ENCODE measurements around the gene RPF1. TPM values are rescaled to one million over a fixed set of nuclear protein-coding genes. Genes with fewer than 3 reads are reported as not detected.

RPF1 gene
- total and polyA plus RNA-seq, 10 of the 15 experiments (the other 5 are each of a cell fraction or from before 2014, with no cell fraction given): 37.0 to 97.5 (median 56.2) TPM

DNA sequence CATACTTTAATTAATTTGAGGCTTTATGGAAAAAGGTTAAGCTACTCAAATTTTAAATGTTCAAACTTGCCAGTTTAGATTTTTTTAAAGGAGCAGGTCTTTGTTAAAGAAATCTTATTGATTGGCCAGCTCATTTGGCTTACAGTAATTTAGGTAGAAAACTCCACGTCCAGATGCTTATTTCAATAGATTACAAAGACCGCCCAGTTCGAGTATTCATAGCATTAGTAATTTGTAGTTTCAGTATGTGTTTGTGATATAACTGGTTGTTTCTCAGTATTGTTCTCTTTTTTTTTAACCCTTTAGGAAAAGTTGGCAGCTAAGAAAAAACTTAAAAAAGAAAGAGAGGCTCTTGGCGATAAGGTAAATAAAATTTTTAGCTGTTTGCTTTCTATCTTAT lies 1.6 kb downstream of the RPF1 start:
- ChIA-PET POLR2A (interaction anchor here (1.0 to 3.8 kb wide), 6 partner anchors 9 to 244 kb away, joined by 3 to 27 read pairs (median 11); partner anchors contain the start of genes CTBS, GNG5 and SPATA1), CTCF (interaction anchor here (0.6 to 5.3 kb wide), 9 partner anchors 9 to 775 kb away, joined by 3 to 43 read pairs (median 3); partner anchors contain the start of genes GNG5 and SPATA1), SMC1A (ENCODE audit: uncharacterized antibody, unreplicated experiment) (interaction anchor here (0.7 to 4.8 kb wide), 21 partner anchors 9 to 280 kb away, joined by 3 to 61 read pairs (median 4); partner anchors contain the start of genes CTBS, GNG5 and SPATA1), RAD21 (ENCODE audit: unreplicated experiment) (interaction anchor here (1.1 to 2.6 kb wide), 10 partner anchors 23 to 778 kb away, joined by 3 to 19 read pairs (median 4); partner anchors contain the start of genes CTBS, GNG5 and SPATA1)
- FAIRE-seq: no peak
- intact Hi-C loops (cut with micrococcal nuclease; ENCODE audit: unreplicated experiment): no loop called here
- Histone ChIP-seq H3K9ac (ENCODE audit: control insufficient read depth, insufficient read depth, low read length) (no peak overlapping the region), H3K27me3 (replicated peaks in 1 of 2; ENCODE audit: control insufficient read depth in 2 of 2, insufficient read depth in 2 of 2, low read length in 1 of 2) (no peaks in the 10 kb centered on the region), H4K20me1 (ENCODE audit: control insufficient read depth, insufficient read depth) (no peaks in the 10 kb centered on the region), H3K4me2 (ENCODE audit: control insufficient read depth, insufficient read depth) (peak overlapping the region; percentile 78), H2AFZ (ENCODE audit: control insufficient read depth, low read depth, low read length) (no peak overlapping the region), H3K79me2 (ENCODE audit: control insufficient read depth, insufficient read depth, low read length) (peaks cover 29% of the 10 kb centered on the region), H3K27ac (ENCODE audit: control insufficient read depth, insufficient read depth) (no peak overlapping the region), H3K4me1 (ENCODE audit: control insufficient read depth, insufficient read depth, low read length) (no peaks in the 10 kb centered on the region), H3K36me3 (ENCODE audit: control insufficient read depth in 2 of 2, insufficient read depth in 2 of 2, low read length in 1 of 2) (peaks cover 0 to 13% of the 10 kb centered on the region in 2 experiments; a peak in 1 of 4 replicates), H3K9me3 (replicated peaks; ENCODE audit: control insufficient read depth, insufficient read depth, low read length) (peaks cover 7% of the 10 kb centered on the region; the same call in 2 of the 3 replicates), H3K4me3 (peak overlapping the region; percentile 87)
- in situ Hi-C loops (cut with MboI): no loop called here
- no TSS peak for BruUV-seq (replicated peaks)
- no peak for TF ChIP-seq EP300 (IDR thresholded peaks at IDR 0.05; ENCODE audit: borderline replicate concordance in 1 of 2, control insufficient read depth in 1 of 2, low read depth in 2 of 2, low read length in 2 of 2)
- TF ChIP-seq MEF2A (IDR thresholded peaks at IDR 0.05; ENCODE audit: insufficient read depth, low read depth, low read length): 0 out of 2 replicates have a peak, but pooled peaks have one; percentile 16
- TF ChIP-seq IRF4 (IDR thresholded peaks at IDR 0.05; ENCODE audit: low read depth, low read length): peak; percentile 43; the same call in 1 of the 2 replicates
- TF ChIP-seq, protein P1, sequence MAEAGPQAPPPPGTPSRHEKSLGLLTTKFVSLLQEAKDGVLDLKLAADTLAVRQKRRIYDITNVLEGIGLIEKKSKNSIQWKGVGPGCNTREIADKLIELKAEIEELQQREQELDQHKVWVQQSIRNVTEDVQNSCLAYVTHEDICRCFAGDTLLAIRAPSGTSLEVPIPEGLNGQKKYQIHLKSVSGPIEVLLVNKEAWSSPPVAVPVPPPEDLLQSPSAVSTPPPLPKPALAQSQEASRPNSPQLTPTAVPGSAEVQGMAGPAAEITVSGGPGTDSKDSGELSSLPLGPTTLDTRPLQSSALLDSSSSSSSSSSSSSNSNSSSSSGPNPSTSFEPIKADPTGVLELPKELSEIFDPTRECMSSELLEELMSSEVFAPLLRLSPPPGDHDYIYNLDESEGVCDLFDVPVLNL (IDR thresholded peaks at IDR 0.05; ENCODE audit: low read depth, low read length): no peak
- no peak for TF ChIP-seq RCOR1 (conservative IDR thresholded peaks at IDR 0.05; ENCODE audit: low read depth, low read length)
- TF ChIP-seq SRF (IDR thresholded peaks at IDR 0.05; ENCODE audit: low read depth in 2 of 2, low read length in 2 of 2): no peak
- no peak for TF ChIP-seq POLR2AphosphoS5 (IDR thresholded peaks at IDR 0.05; ENCODE audit: low read length)
- TF ChIP-seq JUNB (IDR thresholded peaks at IDR 0.05): peak; percentile 79
- ATAC-seq: peak; percentile 59
- no peak for DNase-seq (ENCODE audit: low read depth, low spot score)
- 12% methylated on average over 4 of the region's 4 CpGs for WGBS (ENCODE audit: insufficient coverage, insufficient replicate concordance, low lambda C conversion rate, missing lambda C conversion rate)

Data from GM12878 (cell line).